ENCODE data around the gene IL23R.
"Not testable (repeated sequence)": the region's sequence is repeated elsewhere in the genome, so short reads cannot be mapped to it uniquely, and the experiment has no call there.

Gene IL23R, protein sequence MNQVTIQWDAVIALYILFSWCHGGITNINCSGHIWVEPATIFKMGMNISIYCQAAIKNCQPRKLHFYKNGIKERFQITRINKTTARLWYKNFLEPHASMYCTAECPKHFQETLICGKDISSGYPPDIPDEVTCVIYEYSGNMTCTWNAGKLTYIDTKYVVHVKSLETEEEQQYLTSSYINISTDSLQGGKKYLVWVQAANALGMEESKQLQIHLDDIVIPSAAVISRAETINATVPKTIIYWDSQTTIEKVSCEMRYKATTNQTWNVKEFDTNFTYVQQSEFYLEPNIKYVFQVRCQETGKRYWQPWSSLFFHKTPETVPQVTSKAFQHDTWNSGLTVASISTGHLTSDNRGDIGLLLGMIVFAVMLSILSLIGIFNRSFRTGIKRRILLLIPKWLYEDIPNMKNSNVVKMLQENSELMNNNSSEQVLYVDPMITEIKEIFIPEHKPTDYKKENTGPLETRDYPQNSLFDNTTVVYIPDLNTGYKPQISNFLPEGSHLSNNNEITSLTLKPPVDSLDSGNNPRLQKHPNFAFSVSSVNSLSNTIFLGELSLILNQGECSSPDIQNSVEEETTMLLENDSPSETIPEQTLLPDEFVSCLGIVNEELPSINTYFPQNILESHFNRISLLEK

DNA sequence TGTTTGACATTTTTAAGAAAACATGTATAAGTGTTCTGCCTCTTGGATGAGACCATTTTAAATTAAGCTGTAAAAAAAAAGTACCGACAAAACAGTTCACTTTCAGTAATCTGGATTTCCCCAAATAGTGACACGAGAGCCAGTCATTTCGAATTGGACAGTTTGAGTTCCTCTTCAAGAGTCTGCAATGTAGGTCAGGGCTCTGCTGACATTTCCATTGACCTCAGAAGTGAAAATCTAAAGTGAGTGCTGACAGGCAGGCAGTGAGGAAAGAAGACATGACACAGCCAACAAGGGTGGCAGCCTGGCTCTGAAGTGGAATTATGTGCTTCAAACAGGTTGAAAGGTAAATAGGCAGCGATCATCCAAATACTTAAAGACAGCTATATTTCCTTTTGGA, at the start of gene IL23R:
IL23R (plus strand) TSS at position 259 of the 400 bp plus-strand sequence. CDS start 1,667 bp downstream, outside the sequence.
- DNase-seq (ENCODE audit: low read depth in 2 of 2) = no peak

DNA sequence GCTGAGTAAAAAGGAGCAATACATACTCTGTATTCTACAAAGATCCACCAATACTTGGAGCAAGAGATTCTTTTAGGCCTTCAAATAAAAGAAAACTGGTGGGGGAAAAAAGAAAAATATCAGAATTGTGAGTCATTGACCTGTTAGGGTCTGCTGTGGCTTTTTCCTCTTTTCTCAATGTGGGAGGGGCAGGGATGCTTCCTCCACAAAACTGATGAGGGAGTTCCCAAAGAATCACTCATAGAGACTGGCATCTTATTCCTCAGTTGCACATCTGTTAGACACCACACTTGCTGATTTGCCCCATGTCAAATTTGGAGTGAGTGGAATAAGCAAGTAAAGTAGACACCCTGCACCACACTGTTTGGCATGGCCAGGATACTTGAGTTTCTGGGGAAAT, 48.1 kb upstream of the IL23R start:
- no peak for DNase-seq (ENCODE audit: low read depth in 2 of 2)

DNA sequence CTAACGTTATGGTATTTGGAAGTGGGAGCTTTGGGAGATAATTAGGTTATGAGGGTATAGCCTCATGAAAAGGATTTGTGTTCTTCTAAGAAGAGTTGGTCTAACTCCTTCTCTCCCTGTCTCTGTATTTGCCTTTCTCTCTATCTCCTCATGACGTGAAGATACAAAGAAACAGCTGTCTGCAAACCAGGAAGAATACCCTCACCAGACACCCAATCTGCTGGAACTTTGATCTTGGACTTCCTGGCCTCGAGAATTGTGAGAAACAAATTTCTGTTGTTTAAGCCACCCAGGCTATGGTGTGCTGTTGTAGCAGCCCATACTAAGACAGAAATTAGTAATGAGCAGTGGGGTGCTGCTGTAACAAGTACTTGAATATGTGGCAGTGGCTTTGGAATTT, 47.6 kb upstream of the IL23R start:
- no peak for DNase-seq (ENCODE audit: low read depth in 2 of 2)

DNA sequence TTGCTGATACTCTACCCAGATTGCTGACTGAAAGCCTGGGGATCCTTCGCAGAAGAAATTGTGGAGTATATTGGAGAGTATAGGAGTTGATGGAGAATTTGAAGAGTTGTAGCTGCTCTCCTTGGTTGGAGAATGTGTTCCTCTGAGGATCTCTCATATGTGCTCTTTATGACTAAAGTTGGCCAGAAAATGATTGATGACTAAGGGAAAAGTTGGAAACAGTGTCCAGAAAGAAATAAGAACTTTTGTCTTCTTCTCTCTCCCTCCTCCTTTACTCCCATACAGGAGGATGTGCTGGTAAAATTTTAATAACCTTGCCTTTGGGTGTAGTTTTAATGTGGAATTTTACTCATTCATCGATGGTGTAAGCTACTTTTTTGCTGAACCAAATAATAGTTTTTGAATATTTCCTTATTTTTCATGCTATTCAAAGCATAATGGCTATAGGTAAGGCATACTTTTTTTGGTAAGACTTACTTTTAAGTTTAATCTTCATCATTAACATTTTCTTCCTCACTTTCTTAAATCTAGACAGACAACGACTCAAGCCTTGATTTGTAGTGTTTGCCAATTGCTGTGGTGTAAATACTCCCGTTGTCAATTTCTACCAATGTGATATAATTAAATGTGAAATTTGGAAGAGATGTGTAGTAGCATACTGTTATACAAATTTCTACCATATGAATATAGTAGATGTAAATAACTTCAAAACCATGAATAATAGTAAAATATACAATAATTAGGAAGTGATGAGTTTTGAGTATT, 45.2 kb upstream of the IL23R start:
- DNase-seq (ENCODE audit: low read depth in 2 of 2) = no peak

DNA sequence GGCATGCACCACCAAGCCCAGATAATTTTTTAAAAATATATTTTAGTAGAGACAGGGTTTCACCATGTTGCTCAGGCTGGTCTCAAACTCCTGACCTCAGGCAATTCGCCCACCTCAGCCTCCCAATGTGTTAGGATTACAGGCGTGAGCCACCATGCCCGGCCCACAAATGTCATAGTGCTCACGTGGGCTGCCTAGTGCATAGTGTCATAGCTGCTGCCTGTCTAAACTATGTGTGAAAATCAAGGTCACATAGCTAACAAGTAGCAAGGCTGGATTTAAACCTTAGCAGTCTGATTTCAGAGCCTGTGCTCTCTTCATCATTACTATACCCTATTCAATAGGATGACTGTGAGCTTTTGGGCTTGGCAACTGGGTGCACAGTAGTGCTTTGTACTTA, 41.8 kb upstream of the IL23R start:
- DNase-seq (ENCODE audit: low read depth in 2 of 2) = no peak

DNA sequence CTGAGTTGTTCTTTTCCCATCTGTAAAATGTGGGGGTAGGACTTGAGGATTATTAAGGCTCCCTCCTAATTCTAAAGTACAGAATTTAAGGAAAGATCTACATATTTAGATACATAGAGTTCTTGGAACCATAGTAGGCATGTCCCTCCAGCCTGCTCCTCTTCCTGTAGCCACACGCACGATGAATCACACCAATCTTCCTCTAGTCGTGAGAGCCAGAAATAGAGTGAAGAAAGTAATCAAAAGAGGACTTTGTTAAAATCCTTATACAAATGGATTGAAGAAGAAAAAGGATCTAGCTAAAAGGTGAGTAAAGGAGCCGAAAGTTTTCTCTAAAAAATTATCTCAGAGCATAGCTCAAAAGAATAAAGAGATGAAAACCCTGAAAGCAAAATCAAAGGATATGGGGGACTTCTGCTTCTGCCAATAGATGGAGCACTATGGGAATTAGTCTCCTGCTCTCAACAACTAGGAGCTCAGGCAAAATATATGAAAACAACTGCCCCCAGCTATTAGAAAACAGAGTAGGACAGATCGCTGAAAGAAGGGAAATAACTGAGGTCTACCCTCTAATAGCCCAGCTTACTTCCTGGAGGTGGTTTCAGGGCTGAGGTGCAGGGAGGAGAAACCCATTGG, 40.0 kb upstream of the IL23R start:
- no peak for DNase-seq (ENCODE audit: low read depth in 2 of 2)

DNA sequence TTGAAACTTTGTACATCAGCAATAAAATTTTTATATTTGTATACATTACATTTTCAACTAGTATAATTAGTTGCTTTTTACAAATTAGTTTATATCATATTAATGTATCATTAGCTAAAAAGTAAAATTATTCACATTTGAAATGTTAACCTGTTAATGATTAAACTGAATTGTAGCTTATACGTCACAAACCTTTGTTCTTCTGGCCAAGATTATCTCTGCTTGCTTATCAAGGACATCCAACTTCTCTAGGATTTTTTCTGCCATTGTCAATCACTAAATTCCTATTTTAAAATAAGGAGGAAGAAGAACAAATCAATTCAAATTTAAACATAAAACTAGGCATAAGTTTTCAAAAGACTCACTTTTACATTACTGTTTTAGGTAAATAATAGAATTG, 39.3 kb upstream of the IL23R start:
- no peak for DNase-seq (ENCODE audit: low read depth in 2 of 2)

DNA sequence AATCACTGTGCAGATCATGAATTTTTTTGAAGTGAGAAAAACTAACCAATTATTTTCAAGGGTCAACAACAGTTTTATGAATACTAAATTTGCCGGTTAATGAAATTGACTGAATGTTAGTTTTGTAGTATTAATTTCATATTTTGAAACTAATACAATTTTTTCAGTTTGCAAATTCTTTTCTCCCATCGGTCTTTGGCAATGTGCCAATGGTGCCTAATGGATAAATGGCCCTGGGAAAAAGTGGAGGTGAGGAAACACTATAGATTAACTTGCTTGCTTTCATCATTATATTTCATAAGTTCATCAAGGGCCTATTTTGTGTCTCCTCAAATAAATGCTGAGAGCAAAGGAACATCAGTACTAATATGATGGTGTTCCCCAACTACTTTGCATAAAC, 35.6 kb upstream of the IL23R start:
- DNase-seq (ENCODE audit: low read depth in 2 of 2) = no peak

DNA sequence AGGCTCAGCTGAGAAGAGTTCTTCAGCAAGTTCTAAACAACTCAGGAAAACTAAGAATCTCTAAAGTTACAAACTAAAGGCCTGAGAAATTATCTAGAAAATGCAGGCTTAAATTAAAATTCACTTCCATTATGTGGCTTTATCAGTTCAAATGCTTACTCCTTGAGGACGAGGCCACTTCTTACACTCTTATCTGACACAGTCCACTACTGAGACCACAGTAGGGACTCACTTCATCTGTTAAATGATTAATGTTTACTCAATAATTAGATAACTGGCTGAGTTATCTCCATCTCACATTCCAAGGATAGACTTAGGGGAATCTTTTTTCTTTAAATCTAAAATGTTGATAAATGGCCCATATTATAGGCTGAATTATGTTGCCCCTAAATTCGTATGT, 33.1 kb upstream of the IL23R start:
- DNase-seq (ENCODE audit: low read depth in 2 of 2) = no peak

DNA sequence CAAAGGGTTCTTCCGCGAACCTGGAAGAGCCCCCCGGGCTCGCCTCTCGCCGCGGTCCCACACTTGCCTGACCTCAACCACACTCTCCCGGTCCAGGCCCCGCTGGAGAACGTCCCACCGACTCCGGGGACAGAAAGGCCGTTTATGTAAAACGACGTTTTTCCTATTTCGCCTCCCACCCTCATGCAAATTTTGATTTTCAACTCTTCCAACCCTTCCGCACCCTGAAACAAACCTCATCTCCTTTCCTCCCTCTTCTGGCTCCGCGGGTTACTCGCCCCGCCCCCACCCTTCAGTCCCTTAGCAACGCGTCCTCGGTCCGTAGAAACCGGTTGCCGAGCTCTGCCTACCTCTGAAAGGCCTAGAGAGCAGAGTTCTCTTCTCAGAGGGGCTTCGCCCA, 31.6 kb upstream of the IL23R start, which contains the start of gene C1orf141:
C1orf141 (minus strand) TSS at position 276 of the 400 bp plus-strand sequence. CDS start 7,730 bp downstream, outside the sequence.
- no peak for DNase-seq (ENCODE audit: low read depth in 2 of 2)

DNA sequence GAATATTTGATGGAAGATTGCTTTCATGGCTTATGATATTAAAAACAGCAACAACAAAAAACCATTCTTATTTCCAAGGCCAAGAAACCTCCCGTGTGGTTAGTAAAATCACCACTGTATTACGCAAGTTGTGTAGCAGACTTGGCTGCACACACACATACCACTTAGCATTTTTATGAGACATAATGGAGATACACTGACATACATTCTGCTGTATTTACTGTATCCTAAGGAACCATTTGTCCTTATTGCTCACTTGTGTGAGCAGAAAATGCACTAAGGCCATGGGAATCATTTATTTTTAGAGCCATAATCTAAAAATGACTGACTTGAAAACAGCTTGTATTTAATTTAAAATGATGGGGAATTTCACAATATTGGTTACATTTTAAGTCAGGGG, 30.9 kb upstream of the IL23R start:
- no peak for DNase-seq (ENCODE audit: low read depth in 2 of 2)

DNA sequence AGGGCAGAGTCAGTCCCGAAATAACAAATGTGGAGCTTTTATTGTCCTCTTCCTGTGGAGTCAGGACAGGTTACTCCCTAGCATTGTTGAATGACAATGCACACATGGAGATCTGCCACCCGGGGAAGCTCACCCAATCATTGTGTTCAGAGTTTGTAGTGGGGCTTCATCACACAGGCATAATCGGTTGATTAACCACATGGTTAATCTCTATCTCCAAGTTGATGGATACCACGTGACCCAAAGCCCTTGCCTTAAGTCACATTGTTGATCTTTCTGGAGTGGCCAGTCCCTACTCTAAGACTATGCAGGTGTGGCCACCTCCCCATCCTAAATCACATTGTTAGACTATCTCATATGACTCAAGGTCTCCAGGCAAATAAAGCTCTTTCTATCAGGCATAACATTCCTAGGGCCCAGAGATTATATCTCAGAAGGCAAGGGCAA, 28.9 kb upstream of the IL23R start:
- DNase-seq (ENCODE audit: low read depth in 2 of 2) = no peak

DNA sequence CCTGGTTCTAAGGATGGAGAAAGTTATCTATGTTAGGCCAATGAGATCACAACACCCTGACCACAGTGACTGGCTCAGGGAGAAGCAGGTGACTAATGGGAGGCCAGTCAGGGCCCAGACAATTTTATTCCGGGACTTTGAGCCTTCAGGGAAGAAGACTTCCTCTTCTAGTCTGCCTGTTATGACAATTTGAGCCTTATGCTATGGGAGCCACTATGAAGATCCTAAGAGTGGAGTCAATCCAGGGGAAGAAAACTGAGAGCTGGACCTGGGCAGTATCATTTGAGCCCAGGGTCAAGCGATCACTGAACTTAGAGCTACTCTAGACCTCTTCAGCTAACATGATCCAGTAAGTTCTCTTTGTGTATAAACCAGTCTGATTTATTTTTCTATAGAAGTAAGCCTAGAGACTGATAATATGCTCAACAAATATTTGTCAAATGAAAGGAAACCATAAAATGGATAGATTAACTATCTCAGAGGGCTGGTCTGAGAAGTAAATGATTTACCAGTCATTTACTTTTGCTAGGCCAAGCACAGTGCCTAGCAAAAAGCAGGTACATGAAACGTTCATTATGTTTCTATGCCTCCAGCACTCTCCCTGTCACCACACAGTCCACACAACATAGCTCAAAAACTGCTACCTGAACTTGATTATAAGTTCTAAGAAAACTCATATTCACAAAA, 27.3 kb upstream of the IL23R start:
- DNase-seq (ENCODE audit: low read depth in 2 of 2) = no peak

DNA sequence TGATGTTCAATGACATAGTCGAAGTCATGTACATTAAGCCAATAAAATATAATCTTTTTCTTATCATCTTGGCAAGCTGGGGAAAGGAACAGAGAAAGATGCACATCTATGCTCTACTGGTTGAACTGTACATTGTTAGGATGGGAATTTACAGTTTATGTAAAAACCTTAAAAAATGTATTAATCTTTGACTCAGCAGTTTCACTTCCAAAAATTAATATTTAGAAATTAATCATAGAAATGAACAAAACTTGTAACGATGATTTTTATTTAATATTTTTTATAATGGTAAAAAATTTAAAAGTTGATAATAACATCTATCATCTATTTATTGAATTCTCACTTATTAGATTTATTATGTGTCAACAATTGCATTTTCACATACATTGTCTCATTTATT, 25.8 kb upstream of the IL23R start:
- DNase-seq (ENCODE audit: low read depth in 2 of 2) = no peak

DNA sequence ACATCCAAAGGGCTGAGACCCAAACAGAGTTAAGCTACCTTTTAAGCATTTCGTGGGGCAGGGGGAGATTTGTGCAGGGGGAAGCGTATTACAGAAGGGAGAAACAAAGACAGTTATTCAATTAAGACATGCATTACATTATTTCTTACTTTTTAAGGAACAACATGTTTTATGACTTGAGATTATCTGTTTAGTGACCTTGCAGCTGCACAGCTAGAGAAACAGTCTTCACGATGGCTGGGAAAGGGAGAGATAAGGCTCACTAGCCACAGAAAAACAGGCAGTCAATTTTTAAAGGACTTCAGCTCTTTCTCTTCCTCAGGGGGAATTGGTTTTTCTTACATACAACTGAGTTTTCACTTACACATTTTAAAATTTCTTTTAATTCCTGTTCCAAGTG, 24.4 kb upstream of the IL23R start:
- not testable (repeated sequence) for DNase-seq (ENCODE audit: low read depth in 2 of 2)

DNA sequence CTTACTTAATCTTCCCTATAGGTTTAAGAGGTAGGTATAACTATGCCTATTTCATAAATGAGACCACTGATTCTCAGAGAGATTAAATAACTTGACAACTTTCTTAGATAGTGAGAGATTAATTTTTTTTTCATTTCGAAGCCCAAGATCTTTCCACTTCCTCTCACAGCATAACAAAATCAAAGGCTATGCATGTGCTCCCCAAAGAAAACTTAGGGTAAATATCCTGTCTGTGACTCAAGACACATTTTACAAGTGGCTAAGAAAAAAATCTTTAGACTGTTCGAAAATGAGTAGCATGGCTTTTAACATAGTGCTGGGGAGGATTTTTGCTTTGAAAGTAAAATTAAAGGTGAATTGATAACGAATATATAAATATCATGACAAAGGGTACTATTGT, 23.3 kb upstream of the IL23R start:
- no peak for DNase-seq (ENCODE audit: low read depth in 2 of 2)

DNA sequence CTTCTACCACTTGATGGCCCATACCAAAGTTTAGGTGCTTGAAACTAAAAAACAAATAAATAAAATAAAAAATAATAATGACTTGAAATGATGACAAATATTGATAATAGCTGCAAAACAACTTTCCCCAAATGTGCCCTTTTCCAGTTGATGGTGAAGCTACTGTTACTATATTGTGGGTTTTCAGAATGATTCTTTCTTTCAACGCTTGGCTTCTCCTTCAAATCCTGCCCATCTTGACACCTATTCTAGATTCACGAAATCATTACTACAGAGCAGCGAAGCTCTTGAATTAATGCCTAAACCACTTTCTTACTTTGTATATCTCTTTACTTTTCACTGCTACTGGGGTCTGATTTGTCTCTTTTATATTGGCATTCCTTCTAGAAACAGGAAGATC, 22.3 kb upstream of the IL23R start:
- no peak for DNase-seq (ENCODE audit: low read depth in 2 of 2)

DNA sequence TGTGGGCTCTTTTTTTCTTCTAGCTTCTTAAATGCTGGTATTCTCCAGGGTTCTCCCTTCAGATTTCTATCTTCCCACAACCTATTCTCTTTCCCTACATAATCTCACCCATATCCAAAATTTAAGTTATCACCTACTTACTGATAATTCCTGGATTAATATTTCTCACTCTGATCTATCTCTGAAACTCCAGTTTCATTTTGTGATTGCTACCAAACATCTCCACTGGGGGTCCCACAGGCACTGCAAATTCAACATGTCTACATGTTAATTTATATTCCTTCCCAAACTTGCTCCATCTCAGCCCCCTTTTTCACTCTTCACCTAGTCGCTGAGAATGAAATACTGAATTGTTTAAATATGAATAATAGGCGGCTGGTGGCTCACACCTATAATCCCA, 21.6 kb upstream of the IL23R start:
- DNase-seq (ENCODE audit: low read depth in 2 of 2) = no peak

DNA sequence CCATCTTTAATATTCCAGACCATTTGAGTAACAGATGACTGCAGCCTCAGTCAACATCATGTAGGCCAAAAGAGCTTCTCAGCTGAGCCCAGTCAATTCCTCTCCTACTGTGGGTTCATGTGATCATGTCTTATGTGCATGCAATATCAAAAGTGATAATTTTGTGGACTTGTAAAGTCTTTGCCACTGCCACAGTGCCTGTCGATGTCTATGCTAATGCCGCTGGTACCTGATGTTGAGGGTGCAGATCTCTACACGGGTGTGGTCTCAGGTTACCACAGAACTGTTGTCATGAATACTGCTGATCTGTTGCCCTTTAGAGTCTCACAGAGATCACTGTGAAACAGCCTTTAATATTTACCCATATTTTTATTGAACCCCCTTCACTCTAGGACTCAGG, 20.2 kb upstream of the IL23R start:
- DNase-seq (ENCODE audit: low read depth in 2 of 2) = no peak

DNA sequence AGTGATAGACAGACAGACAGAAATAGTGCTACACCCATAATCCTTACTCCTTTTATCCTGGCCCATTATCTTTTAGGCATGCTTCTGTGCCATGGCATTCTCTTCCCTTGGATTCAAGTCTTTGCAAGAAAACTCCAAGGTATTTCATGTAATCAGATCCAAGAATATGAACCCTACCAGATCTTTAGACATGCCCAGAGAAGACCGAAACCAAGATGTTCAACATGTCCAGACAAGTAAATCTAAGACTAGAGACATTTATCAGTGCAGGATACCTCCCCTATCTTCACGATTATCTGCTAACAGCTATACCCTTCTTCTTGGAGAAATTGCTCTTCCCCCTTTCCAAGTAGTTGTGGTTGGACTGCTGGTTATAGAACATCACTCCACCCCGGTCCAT, 19.7 kb upstream of the IL23R start:
- DNase-seq (ENCODE audit: low read depth in 2 of 2) = no peak

DNA sequence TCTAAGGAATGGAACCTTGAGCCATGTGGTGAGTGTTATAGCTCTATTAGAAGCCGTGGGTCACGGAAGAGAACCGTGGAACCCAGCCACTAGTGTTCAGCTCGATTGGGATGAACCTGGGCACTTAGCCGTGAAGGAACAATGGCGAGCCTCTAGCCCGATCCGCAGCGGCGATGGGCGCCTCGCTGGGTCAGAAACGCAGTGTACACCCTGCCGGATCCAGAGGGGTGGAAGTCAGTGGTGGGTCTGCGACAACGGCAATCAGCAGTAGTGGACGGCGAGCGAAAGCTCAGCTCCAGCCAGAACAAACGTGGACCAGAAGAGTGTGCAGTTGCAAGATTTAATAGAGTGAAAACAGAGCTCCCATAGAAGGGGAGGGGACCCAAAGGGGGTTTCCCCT, 18.3 kb upstream of the IL23R start:
- not testable (repeated sequence) for DNase-seq (ENCODE audit: low read depth in 2 of 2)
